Measurements from ENCODE around the gene HSD11B2.

- TF ChIP-seq POLR2AphosphoS5 (IDR thresholded peaks at IDR 0.05; ENCODE audit: low read depth, low read length): no peak
- no peak for TF ChIP-seq PAX5 (IDR thresholded peaks at IDR 0.05; ENCODE audit: insufficient read depth, low read length, severe bottlenecking)
- no peak for TF ChIP-seq POLR2A (IDR thresholded peaks at IDR 0.05; ENCODE audit: low read depth, low read length)
Measured at GRCh38 chr16:67395458-67396158, 35.3 kb upstream of the HSD11B2 start.
